ENCODE measurements around the gene SMG6.
"Not testable (repeated sequence)": the region's sequence is repeated elsewhere in the genome, so short reads cannot be mapped to it uniquely, and the experiment has no call there.

SMG6 gene

DNA sequence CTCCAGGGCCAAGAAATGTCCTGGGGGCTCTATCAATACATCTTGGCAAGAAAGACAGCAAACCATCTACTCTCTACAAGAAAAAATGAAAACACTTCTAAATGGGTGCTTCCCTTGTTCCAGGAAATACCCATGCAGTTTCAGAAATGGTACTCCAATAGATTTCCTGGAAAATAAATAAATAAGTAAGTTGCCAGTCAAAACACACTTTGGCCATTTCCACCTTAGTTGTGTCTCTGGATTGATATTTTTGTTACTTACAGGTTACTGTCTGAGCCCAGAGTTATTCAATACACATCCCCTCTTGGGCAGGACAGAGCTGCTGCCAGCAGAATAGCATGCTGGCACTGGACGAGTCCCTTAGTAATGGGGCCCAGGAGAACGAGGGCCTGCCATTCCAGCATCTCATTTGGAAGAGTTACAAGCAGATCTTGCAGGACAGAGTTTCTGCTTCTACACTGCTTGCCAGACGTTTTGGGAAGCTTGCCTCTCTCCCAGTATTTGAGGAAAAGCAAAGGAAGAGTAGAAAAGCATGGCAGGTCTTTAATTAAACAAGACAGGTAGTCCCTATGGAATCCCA, 100.5 kb downstream of the SMG6 start:
- DNase-seq (ENCODE audit: low spot score): no peak

DNA sequence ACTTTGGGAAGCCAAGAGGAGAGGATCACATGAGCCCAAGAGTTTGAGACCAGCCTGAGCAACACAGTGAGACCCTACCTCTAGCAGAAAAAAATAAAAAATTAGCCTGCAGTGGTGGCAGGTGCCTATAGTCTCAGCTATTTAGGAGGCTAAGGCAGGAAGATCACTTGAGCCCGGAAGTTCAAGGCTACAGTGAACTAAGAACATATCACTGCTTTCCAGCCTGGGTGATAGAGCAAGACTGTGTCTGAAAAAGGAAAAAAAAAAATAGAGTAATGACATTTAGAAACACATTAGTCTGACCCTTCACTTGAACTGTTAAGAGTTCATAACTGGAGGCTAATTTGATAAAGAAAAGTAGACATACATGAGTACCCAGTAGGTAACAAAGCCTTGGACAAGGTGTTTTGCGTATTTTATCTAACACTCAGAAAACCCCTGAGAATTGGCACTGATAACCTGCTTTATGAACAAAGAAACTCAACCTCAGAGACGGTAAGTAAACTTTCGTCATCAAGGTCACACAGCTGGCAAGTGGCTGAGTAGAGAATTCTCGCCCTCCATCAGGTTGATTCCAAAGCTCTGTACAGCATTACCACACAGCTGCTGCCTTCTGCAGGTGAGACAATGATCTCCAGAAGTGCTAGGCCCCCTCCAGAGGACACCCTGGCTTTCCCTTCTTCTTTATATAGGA, 101.1 kb downstream of the SMG6 start:
- no peak for DNase-seq (ENCODE audit: low spot score)

DNA sequence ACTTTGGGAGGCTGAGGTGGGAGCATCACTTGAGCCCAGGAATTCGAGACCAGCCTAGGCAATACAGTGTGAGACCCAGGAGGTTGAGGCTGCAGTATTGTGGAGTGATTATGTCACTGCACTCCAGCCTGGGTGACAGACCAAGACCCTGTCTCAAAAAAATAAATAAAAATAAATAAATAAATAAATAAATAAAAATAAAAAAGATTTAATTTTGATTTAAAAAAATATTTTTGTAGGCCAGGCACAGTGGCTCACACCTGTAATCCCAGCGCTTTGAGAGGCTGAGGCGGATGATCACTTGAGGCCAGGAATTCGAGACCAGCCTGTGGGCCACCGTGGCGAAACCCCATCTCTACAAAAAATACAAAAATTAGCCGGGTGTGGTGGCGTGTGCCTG, 104.2 kb downstream of the SMG6 start:
- not testable (repeated sequence) for DNase-seq (ENCODE audit: low spot score)

DNA sequence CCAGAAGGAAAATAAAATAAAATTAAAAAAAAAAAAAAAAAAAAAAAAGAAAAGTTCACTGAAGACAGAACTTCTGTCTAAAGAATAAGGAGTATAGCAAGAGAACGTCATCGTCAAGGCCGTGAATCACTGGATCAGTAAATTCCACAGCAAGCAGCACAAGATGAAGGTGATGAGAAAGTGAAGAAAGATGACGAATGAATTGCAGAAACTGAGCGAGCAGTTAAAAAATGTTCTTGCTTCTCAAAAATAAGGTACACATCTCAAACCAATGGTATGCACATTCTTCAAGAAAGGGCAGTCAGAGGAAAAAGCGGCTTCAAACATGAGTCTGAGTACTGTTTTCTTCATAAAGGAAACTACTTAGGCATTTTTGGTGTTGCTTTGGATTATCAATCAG, 104.7 kb downstream of the SMG6 start:
- no peak for DNase-seq (ENCODE audit: low spot score)

DNA sequence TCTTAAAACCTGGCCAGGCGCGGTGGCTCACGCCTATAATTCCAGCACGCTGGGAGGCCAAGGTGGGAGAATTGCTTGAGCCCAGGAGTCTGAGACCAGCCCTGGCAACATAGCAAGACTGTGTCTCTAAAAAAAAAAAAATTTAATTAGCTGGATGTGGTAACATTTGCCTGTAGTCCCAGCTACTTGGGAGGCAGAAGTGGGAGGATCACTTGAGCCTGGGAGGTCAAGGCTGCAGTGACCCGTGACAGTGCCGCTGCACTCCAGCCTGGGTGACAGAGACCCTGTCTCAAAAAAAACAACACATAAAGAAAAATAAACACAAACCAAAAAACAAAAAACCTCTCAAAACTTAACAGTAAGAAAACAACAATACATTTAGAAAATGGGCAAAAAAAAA, 106.3 kb downstream of the SMG6 start:
- DNase-seq (ENCODE audit: low spot score): no peak

DNA sequence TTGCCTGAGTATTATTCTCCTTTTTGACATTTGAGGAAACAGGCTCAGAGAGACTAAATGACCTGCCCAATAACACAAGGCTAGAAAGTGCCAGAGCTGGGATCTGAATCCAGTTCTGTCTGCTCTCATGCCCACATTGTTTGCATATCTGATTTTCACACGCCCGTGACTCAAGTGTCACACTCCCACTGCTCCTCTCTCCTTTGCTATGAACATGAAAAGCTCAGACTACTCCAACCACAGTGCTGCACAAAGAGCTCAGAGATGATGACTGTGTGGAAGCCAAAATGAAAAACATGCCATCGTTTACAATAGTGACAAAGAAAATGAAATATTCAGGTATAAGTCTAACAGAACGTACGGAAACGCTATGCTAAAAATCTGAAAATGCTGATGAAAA, 107.9 kb downstream of the SMG6 start:
- DNase-seq (ENCODE audit: low spot score): no peak

DNA sequence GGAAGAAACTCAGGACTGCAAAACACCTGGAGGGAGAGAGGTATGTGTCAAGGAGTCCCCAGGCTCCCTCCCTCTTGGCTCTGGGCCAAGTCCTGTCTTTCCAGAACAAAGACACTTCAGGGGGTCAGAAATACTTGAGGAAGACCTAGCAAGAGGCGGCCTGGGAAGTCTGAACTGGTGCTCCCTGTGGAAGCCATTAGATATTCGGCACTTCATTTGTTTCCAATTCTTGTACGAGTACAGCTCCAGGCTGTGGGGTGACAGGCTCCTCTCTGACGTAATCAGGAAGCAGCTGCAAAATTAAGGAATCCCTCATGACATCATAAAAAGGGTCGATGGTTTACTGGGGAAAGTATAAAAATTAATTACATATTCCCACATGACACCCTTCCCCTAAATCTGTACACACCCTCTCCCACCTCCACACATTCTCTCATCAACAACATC, 108.7 kb downstream of the SMG6 start:
- DNase-seq (ENCODE audit: low spot score): no peak

DNA sequence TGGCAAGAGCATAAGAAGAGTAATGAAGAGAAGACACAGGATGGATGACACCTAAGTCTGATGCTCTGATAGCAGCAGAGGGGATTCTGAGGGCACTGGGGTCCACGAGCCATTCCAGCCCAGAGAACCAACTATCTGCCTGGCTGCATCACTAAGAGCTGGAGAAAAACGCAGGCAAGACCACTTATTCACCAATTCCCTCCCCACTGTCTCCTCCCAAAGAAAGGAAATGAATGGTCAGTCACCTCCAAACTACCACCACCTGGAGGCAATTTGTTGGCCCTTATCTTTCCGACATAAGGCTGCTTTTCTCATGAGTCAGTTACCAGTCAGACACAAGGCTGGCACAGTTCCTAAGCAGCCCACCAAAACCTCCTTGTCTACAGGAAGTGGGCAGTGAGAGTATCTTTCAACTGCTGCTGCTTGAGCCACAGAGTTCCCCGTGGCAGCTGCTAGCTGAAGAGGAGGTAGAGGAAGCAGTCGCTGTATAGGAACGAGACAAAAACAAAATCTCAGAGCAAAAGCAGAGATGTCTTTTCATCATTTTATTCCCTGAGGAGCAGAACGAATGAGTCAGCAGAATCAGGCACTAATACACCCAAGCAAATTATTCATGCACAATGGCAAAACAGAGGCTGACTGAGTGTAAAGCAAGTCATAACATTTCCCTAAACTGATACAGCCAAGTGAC, 111.1 kb downstream of the SMG6 start:
- DNase-seq (ENCODE audit: low spot score): peak; percentile 67

DNA sequence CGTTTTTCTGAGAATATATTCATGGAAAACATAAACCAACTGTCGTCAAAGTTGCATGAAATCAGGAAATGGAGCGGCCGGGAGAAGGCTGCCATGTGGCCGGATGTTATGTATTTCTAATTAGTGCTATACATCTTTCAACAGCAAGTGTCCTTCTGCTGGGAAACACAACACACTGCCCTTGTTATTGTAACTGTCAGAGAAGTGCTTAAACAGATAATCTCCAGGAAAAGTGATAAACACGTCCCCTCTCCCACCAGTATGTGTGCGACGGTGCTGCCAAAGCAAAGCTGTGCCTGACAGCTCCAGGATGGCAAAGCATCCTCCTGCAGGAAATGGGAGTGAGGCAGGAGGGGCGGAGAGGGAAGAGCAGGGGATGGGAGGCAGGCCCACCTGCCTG, 111.8 kb downstream of the SMG6 start:
- no peak for DNase-seq (ENCODE audit: low spot score)

DNA sequence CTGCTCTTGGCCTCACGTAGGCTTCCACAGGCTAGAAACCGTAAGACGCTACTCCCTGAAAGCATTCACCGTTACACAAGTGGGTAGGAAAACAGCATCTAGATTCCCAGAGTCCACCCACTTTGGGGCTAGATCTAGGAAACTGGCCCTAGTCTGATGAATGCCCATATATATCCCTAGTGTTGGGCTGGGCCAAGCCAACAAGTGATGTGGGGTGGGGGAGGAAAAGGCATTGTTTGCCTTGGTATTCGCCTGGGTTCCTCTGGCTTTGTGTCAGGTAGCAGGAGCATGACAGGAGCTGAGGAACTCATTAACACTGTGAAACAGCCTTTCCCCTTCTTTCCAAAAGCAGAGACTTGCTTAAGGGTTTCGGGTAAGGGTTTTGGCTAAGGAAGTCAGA, 112.4 kb downstream of the SMG6 start:
- DNase-seq (ENCODE audit: low spot score): no peak

DNA sequence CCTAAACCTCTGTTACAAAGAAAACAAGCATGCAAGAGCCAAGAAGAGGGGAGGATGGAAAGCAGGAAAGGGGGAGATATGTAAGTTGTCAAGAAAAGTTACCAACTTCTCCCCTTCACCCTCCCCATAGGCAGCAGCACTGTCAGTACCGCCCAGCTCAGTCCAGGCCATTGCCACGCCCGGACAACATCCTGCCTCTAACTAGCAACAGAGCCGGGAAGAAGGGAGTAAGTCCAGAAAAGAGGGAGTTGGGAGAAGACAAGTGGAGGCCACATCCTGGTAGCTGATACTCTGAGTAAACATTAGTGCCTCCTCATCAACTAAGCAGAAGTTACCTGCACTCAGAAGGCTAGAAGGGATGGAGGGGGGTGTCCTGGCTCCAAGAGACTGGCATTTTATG, 113.6 kb downstream of the SMG6 start:
- DNase-seq (ENCODE audit: low spot score): no peak

DNA sequence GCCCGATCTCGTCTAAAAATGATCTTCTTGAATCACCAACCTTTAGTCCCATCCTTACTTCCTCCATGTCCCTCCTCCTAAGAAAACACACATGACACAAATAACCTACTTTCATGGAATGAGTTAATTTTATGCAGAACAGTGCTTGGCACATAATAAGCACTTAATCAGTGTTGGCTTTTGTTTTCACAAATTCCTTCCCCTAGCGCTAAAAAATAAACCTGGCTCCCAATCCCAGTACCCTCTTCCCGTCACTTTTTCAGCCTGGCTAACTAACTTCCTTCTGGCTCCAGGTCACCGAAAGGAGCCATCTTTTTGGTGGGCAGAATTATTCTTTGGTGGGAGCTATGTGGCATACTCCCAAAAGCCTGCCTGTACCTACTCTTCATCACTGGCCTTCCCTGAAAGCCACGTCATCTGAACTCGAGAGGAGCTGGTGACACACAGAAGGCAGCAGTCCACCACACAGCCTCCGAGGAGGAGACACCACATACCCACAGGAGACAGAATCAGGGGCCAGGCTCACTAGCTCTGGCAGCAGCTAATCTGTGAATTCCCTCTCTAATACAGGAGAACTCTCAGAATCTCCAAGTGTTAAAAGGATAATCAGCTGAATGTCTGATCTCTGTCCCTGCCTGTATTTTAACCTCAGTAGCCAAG, 114.5 kb downstream of the SMG6 start:
- DNase-seq (ENCODE audit: low spot score): no peak

DNA sequence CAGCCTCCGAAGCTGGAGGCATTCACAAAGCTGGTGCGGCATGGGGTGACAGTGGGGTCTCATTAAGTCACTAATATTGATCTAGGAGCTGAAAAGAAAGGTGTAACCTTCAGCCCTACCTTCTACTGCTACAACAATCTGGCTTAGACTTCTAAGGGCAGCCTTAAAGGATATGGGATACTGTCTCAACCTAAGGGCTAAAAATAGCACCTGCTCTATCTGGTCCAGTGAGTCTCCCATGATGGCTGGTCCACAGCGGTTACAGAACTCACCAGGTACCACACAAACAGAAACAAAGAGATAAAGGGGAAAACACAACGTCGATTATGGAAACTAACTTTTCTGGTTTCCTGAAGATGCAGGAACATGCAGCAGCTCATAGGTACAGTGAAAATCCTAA, 115.8 kb downstream of the SMG6 start:
- DNase-seq (ENCODE audit: low spot score): no peak

DNA sequence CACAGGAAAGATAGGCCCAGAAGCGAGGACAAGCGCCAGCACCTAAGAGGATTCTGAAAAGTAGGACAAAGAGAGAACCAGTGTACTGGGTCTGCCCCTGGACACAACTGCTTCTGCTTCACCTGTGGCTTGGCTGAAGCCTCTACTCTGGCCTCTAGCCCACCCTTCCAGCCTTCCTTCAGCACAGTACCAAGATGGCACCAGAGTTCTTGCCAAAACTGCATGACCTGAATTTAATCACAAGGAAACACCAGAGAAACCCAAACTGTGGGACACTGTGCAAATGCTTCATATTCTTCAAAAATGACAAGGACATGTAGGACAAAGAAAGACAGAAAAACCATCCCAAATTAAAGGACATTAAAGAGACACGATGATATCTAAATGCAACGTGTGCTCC, 116.6 kb downstream of the SMG6 start:
- no peak for DNase-seq (ENCODE audit: low spot score)

DNA sequence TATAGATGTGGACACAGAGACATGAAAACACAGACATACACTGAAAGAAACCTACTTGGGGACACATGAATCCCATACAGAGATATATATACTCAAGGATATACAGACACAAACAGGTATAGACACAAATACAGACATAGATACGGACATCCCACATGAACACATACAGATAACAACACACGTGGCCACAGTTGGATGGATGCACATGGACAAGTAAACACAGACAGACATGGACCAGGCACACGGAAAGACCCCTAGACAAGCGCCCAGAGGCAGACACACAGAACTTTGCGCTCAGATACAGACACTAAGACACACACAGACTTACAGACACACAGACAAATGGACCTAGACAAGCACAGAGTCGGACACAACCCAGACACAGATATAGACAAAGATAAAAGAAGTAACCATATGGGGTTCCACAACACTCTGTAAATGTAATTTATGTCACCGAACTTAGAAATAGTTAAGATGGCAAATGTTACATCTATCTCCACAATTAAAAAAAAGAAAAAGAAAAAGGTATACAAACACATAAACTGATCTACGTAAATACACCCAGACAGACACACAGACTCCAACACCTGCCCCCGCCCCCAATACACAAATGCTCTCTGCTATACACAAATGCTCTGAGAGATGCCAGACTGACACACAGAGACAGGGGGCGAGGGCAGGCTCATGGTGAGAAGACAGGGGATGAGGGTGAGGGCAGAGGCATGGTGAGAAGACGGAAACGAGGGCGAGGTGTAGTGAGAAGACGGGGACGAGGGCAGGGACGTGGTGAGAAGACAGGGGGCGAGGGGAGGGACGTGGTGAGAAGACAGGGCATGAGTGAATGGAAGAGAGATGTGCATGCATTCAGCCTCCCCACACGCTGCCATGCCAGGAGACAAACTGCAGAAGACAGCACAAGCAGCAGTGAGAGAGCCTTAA, 118.3 kb downstream of the SMG6 start:
- DNase-seq (ENCODE audit: low spot score): no peak

DNA sequence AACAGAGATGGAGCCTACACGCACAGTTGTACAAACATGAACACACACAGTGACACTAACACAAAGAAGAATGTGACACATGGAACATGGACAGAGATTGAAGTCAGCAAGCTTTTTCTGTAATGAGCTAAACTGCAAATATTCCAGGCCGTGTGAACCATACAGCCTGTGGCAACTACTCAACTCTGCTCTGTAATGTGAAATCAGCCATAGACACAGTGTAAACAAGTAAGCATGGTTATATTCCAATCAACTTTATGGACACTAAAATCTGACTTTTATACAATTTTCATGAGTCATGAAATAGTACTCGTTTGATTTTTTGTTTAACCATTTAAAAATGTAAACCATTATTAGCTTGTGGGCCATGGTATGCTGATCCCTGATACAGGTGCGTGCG, 120.2 kb downstream of the SMG6 start:
- DNase-seq (ENCODE audit: low spot score): no peak

DNA sequence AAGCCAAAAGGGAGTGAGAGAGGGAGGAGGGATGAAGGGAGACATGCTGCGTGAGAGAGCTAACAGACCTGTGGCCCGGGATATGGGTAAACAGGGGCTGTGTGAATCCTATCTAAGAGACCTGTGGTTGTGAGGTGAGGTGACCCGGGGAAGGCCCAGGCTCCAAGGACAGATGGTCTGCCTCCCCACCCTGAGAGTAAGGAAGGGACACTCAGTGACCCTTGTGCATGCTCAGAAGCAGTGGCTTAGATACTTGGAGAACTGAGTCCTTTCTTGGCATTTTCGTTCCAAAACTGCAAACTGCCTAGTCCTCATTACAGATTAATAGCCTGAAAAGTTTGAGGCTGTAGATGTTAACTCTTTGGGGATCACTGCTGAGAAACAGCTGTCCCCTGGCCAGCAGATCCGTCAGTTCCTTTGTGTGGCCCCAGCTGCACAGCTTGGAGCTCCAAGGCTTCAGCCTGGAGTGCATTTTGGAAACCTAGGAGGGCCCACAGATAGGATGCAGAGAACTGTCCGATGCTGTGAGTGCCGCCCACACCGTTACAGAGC, 121.6 kb downstream of the SMG6 start:
- no peak for DNase-seq (ENCODE audit: low spot score)

DNA sequence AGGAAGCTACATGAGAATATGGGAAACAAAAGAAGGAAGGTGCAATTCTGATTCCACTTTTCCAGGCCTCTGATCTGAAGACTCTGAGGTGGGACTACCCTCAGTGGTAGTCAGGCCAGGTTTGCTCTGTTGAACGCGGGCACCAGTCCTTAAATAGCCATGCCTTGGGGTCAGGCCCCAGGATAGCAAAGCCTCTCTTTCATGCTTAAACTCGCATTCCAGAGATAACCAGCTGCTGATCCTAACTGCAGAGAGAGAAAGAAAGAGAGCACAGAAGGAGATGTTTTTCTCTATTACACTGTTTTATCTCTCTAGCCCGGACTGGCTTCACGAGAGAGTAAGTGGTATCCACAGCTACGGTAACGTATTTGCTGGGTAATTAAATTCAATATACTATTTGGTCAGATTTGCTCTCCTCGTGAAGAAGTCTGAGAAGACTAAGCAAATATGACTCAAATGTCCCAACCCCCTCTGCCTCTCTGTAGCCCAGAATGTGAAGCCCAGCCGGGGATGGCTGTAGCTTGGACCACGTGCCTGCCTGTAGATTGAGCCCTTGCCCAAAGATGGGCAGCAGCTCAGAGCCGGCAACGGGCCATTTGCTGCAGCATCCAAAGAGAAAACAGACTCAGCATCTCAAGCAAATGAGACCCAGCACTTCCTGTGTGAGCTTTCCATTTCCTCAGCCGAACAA, 122.2 kb downstream of the SMG6 start:
- no peak for DNase-seq (ENCODE audit: low spot score)

DNA sequence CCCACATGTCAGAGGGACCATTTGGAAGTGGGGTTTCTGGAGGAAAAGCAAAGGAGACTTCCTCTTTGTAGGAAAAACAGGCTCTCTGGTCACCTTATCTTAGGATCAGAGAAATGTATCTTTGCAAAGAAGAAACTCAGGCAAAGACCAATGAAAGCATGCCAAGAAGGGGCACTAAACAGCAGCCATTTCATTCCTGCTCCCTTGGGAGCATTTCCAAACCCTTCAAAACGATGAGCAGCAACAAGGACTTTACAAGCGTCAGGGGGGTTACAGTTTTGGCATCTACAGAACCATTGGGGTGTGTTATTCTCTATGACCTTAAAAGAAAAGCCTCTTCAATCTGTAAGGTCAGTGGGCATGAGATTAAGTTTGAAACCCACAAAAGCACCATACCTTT, 122.8 kb downstream of the SMG6 start:
- no peak for DNase-seq (ENCODE audit: low spot score)

DNA sequence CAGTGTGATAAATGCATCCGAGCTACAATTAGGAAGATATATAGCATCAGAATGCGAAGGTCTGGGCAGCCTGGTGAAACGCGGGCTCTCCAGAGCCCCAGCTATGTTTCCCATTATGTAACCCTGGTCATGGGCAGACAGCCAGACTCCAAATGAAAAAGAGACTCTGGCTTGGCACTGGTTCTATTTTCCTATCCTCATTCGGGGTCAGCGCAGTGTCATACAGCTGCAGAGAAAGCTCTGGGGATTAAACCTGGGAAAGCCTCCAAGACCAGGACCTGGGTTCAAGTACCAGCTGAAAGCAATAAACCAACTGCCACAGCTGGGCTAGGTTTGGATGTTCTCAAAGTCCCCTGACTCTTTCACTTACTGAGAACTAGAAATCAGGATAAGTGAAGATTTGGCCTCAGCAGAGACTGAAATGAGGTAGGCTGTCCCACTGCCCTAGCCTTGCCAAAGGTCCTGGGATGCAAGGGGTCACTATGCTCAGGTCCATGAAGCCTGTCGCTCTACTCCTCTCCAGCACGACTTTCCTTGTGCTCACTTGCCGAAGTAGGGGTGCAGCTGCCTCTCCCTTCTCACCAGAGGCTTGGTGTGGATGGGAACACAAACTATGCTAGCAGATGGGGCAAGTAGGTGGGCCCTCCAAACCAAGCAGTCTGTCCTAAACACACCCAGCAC, 123.8 kb downstream of the SMG6 start:
- peak; percentile 26 for DNase-seq (ENCODE audit: low spot score)

Measured in COLO829 (cell line).